ENCODE data around the gene GSDMA. TPM values are rescaled to one million over a fixed set of nuclear protein-coding genes. Genes with fewer than 3 reads are reported as not detected.

GSDMA gene
- total and polyA plus RNA-seq, 10 of the 15 experiments (the other 5 are each of a cell fraction or from before 2014, with no cell fraction given): 0.04 to 0.11 TPM; not detected in 8

DNA sequence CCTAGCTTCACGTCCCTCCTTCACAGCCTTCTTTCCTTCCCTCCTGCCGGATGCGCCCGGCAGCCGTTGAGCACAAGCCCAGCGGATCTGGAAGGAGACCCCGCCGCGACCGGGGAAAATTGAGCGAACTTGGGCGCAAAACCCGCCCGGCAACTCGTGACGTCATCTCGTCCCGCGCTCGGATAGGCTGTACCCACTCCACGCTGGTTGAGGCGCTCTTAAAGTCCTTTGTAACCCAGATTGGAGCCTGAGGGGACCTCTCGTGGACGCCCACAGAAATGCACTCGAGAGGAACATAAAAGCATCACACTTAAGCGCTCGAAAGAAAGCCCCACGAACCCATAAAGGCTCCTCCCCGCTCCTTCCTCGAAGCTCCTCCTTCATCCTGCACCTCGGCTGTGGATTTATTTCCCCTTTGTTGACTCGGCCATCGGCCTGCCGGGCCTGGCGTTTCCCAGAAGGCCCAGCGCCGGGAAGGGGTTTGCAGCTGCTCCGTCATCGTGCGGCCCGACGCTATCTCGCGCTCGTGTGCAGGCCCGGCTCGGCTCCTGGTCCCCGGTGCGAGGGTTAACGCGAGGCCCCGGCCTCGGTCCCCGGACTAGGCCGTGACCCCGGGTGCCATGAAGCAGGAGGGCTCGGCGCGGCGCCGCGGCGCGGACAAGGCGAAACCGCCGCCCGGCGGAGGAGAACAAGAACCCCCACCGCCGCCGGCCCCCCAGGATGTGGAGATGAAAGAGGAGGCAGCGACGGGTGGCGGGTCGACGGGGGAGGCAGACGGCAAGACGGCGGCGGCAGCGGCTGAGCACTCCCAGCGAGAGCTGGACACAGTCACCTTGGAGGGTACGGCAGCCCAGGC, 17.8 kb downstream of the GSDMA start, which contains the start of gene PSMD3 (continued):
- TF ChIP-seq, protein P1, sequence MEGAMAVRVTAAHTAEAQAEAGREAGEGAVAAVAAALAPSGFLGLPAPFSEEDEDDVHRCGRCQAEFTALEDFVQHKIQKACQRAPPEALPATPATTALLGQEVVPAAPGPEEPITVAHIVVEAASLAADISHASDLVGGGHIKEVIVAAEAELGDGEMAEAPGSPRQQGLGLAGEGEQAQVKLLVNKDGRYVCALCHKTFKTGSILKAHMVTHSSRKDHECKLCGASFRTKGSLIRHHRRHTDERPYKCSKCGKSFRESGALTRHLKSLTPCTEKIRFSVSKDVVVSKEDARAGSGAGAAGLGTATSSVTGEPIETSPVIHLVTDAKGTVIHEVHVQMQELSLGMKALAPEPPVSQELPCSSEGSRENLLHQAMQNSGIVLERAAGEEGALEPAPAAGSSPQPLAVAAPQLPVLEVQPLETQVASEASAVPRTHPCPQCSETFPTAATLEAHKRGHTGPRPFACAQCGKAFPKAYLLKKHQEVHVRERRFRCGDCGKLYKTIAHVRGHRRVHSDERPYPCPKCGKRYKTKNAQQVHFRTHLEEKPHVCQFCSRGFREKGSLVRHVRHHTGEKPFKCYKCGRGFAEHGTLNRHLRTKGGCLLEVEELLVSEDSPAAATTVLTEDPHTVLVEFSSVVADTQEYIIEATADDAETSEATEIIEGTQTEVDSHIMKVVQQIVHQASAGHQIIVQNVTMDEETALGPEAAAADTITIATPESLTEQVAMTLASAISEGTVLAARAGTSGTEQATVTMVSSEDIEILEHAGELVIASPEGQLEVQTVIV (IDR thresholded peaks at IDR 0.05; ENCODE audit: borderline replicate concordance, partially characterized antibody): peak; percentile 80
- TF ChIP-seq, protein P2, sequence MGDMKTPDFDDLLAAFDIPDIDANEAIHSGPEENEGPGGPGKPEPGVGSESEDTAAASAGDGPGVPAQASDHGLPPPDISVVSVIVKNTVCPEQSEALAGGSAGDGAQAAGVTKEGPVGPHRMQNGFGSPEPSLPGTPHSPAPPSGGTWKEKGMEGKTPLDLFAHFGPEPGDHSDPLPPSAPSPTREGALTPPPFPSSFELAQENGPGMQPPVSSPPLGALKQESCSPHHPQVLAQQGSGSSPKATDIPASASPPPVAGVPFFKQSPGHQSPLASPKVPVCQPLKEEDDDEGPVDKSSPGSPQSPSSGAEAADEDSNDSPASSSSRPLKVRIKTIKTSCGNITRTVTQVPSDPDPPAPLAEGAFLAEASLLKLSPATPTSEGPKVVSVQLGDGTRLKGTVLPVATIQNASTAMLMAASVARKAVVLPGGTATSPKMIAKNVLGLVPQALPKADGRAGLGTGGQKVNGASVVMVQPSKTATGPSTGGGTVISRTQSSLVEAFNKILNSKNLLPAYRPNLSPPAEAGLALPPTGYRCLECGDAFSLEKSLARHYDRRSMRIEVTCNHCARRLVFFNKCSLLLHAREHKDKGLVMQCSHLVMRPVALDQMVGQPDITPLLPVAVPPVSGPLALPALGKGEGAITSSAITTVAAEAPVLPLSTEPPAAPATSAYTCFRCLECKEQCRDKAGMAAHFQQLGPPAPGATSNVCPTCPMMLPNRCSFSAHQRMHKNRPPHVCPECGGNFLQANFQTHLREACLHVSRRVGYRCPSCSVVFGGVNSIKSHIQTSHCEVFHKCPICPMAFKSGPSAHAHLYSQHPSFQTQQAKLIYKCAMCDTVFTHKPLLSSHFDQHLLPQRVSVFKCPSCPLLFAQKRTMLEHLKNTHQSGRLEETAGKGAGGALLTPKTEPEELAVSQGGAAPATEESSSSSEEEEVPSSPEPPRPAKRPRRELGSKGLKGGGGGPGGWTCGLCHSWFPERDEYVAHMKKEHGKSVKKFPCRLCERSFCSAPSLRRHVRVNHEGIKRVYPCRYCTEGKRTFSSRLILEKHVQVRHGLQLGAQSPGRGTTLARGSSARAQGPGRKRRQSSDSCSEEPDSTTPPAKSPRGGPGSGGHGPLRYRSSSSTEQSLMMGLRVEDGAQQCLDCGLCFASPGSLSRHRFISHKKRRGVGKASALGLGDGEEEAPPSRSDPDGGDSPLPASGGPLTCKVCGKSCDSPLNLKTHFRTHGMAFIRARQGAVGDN (IDR thresholded peaks at IDR 0.05): peak; percentile 90
- TF ChIP-seq, protein P3, sequence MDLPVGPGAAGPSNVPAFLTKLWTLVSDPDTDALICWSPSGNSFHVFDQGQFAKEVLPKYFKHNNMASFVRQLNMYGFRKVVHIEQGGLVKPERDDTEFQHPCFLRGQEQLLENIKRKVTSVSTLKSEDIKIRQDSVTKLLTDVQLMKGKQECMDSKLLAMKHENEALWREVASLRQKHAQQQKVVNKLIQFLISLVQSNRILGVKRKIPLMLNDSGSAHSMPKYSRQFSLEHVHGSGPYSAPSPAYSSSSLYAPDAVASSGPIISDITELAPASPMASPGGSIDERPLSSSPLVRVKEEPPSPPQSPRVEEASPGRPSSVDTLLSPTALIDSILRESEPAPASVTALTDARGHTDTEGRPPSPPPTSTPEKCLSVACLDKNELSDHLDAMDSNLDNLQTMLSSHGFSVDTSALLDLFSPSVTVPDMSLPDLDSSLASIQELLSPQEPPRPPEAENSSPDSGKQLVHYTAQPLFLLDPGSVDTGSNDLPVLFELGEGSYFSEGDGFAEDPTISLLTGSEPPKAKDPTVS (IDR thresholded peaks at IDR 0.05; ENCODE audit: low read depth, low read length): peak; percentile 61; the same call in 1 of the 2 replicates
- TF ChIP-seq, protein P4, sequence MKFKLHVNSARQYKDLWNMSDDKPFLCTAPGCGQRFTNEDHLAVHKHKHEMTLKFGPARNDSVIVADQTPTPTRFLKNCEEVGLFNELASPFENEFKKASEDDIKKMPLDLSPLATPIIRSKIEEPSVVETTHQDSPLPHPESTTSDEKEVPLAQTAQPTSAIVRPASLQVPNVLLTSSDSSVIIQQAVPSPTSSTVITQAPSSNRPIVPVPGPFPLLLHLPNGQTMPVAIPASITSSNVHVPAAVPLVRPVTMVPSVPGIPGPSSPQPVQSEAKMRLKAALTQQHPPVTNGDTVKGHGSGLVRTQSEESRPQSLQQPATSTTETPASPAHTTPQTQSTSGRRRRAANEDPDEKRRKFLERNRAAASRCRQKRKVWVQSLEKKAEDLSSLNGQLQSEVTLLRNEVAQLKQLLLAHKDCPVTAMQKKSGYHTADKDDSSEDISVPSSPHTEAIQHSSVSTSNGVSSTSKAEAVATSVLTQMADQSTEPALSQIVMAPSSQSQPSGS (IDR thresholded peaks at IDR 0.05; ENCODE audit: low read length): no peak
- TF ChIP-seq EP300 (IDR thresholded peaks at IDR 0.05; ENCODE audit: borderline replicate concordance in 1 of 2, control insufficient read depth in 1 of 2, low read depth in 2 of 2, low read length in 2 of 2): peak; percentile 21 to 44; a peak in 1 of 4 replicates
- TF ChIP-seq RELA (IDR thresholded peaks at IDR 0.05; ENCODE audit: borderline replicate concordance, partially characterized antibody): peak; percentile 86
- 0 out of 4 replicates have a peak, but pooled peaks of 1 of the 2 experiments have one; percentile 46 for TF ChIP-seq ETV6 (conservative IDR thresholded peaks at IDR 0.05 in 1 of 2, IDR thresholded peaks at IDR 0.05 in 1 of 2; ENCODE audit: borderline replicate concordance in 1 of 2, low read depth in 1 of 2)
- TF ChIP-seq RAD51 (IDR thresholded peaks at IDR 0.05): peak; percentile 91
- TF ChIP-seq, protein P5, sequence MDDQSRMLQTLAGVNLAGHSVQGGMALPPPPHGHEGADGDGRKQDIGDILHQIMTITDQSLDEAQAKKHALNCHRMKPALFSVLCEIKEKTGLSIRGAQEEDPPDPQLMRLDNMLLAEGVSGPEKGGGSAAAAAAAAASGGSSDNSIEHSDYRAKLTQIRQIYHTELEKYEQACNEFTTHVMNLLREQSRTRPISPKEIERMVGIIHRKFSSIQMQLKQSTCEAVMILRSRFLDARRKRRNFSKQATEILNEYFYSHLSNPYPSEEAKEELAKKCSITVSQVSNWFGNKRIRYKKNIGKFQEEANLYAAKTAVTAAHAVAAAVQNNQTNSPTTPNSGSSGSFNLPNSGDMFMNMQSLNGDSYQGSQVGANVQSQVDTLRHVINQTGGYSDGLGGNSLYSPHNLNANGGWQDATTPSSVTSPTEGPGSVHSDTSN (IDR thresholded peaks at IDR 0.05; ENCODE audit: insufficient replicate concordance, low read depth, low read length): no peak
- TF ChIP-seq KLF5 (IDR thresholded peaks at IDR 0.05; ENCODE audit: partially characterized antibody): peak; percentile 58
- TF ChIP-seq, protein P6, sequence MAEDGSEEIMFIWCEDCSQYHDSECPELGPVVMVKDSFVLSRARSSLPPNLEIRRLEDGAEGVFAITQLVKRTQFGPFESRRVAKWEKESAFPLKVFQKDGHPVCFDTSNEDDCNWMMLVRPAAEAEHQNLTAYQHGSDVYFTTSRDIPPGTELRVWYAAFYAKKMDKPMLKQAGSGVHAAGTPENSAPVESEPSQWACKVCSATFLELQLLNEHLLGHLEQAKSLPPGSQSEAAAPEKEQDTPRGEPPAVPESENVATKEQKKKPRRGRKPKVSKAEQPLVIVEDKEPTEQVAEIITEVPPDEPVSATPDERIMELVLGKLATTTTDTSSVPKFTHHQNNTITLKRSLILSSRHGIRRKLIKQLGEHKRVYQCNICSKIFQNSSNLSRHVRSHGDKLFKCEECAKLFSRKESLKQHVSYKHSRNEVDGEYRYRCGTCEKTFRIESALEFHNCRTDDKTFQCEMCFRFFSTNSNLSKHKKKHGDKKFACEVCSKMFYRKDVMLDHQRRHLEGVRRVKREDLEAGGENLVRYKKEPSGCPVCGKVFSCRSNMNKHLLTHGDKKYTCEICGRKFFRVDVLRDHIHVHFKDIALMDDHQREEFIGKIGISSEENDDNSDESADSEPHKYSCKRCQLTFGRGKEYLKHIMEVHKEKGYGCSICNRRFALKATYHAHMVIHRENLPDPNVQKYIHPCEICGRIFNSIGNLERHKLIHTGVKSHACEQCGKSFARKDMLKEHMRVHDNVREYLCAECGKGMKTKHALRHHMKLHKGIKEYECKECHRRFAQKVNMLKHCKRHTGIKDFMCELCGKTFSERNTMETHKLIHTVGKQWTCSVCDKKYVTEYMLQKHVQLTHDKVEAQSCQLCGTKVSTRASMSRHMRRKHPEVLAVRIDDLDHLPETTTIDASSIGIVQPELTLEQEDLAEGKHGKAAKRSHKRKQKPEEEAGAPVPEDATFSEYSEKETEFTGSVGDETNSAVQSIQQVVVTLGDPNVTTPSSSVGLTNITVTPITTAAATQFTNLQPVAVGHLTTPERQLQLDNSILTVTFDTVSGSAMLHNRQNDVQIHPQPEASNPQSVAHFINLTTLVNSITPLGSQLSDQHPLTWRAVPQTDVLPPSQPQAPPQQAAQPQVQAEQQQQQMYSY (CRISPR knock-in tag; IDR thresholded peaks at IDR 0.05): no peak

All from GM12878 (cell line).